ENCODE results near the gene NHLRC2.

The NHLRC2 gene

DNA sequence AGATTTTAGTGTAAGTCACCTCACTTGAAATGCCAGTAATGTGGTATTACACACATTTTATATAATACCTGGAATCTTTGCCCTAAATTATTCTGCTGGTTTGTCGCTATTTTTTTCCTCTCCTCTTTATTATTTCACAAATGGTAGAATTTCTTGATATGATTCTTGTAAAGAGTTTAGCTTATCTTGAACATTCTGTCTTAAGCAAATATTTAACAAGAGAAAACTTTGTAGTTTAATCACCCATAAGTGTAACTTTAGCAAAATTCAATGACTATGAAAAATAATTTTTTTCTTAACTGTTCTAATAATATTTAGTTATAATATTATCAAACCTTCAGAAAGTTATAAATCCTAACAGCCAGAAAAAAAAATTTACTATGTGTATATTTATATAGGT, 56.7 kb downstream of the NHLRC2 start:
- peak; percentile 61 for FAIRE-seq

DNA sequence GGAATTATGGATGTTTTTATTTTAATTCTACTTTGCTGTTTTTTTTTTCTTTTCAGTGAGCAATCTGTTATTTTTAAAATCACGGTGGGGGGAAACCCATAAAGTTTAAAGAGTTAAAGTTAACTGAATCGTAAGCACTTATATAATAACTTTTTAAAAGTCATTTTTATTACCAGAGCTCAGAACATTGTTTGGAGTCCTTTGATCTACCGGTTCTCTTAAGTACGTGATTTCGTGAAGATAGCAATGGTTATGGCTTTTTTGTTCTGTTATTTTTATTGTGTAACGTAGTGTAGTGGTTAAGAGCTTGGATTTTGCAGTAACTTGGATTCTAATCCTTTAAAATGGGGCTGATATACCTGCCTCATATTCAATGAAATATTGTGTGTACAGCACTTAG, 57.4 kb downstream of the NHLRC2 start:
- FAIRE-seq, result no peak

DNA sequence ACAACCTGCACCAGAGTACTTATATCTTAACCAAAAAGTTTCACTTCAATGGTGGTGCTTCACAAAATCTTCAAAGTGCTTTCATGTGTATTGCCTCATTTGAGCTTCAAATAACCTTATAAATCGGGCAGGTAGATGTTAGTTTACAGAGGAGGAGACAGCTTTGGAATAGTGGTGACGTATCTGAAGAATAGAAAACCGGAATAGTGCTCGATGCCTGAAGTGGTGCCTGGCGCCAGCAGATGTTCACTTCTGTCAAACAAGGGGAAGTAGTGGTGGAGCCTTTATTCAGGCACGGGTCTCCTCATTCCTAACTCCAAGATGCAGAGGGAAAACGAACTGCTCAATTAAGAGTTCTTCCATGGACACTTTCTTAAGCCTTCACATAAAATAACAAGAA, 58.1 kb downstream of the NHLRC2 start:
- no peak for FAIRE-seq

DNA sequence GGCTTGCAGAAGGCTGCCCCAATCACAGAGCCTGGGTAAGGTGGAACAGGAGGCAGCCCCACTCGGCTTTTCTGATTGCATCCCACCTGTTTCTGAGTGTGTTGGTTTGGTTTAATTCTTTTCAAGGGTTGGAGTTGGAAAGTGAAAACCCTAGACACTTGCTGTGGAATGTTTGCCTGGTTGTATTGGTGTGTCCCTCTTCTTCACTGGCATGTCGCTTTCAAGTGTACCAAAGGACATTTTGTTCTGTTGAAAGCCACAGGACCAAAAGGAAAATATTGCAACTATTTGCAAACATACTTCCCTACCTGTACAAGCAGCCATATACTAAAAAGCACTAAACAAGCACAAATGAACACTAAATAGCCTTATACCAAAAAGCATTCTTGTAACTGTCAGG, 60.5 kb downstream of the NHLRC2 start:
- FAIRE-seq, result no peak

DNA sequence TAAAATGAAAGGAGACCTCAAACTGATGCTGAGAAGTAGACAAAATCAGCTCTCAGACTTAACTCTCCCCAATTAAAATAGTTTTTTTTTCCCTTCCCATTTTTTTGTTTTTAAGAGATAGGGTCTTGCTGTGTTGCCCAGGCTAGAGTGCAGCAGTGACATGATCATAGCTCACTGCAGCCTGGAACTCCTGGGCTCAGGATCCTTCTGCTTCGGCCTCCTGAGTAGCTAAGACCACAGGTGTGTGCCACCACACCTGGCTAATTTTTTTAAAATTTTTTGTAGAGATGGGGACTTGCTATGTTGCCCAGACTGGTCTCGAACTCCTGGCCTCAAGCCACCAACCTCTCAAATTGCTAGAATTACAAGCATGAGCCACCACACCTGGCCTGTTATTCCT, 61.1 kb downstream of the NHLRC2 start:
- no peak for FAIRE-seq

DNA sequence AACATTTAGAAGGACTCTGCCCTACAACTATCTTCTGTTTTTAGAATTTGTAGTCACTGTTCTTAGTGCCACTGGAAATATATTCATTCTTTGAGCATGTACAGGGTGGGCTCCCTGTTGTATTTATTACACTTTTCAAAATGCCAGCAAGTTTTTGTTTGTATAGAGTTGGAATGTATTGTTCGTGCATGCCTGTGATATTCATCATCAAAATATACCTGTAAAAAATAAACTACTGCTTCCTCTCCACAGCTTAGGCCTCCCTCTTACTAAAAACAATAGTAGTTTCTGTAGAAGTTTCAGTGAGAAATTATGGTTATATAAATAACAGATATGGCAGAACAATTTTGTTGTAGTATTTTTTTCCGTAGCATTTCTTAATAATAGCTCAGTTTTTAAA, 61.6 kb downstream of the NHLRC2 start:
- no peak for FAIRE-seq

DNA sequence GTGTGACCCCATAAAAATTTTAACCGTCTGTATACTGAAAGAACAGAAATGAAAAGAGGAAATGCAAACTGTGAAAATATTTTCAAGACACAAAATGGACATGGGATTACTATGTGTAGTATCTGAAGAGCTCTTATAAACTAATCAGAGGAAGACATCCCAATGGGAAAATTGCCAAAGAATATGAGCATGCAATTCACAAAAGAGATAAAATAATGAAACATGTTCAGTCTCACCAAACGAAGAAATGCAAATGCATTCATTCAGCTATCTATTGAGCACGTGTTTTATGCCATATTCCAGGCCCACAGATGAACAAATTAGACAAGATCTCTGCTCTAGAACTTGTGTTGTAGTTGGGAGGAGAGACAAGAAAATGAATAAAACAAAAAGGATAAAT, 63.2 kb downstream of the NHLRC2 start:
- FAIRE-seq, result no peak

DNA sequence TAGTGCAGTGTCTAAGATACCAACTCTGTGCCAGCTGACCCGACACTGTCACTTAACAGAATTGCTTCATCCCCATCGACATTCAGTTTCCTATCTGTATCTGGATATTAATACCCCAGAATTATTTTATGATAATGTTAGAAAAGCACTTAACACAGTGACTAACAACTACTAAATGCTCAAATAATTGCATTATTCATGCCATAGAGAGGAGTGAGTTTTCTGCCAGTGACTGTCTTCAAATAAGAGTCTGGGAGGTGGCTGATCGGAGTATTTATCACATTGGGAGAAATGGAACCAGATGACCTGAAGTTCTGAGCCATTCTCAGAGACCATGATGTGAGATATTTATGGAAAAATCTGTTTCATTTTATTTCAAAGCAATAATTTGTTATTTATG, 65.7 kb downstream of the NHLRC2 start:
- FAIRE-seq, result no peak

DNA sequence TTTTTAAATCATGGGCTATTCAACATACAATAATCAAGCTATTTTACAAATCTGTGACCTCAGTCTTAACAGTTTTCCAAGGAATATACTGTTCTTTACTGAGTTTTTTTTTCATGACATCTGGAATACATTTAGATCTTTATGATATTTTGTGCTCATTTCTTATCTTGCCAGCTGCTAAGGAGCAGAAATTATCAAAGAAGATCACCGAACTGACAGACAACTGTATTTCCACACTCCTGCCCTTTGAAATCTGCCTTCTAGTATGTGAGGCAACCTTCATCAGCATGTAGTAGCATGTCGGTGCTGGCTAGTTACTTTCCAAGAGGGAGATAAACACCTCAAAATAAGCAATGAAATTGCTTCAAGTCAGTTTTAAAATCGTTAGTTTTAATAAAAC, 66.4 kb downstream of the NHLRC2 start:
- FAIRE-seq, result no peak

DNA sequence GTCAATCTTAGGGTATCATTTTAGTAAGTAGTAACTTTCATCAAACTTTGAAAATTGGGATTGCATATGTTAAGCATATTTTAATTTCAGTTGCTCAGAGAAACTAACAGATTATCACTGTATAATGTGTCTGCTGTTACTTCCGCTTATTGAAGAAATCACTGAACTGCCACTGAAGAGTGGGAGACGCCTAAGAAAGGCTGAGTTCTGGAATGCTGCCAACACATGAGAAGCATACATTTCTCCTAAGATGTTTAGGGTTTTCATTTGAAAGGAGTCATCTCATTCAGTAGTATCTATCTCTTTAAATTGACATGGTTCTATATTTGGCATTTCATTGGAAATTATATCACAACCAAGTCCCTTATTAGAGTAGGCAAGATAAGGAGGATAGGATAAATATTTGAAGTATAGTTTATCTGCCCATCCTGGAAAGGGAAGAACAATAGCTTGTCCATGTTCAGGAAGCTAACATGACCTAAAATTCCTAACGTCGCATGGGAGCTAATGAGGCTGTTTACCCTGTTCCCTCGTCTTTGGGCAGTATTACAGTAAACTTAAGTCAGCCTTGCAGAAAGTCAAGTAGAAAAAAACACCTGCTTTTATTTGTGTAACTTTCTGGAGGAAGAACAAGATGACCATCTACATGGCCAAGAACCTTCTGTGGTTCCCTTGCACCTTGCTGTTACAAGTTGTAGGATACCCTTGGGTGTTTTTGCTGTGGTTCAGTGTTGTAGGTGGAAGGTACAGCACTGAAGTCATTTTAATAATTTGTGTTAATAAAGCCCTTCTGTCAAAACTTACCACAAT, 67.3 kb downstream of the NHLRC2 start:
- no peak for FAIRE-seq

DNA sequence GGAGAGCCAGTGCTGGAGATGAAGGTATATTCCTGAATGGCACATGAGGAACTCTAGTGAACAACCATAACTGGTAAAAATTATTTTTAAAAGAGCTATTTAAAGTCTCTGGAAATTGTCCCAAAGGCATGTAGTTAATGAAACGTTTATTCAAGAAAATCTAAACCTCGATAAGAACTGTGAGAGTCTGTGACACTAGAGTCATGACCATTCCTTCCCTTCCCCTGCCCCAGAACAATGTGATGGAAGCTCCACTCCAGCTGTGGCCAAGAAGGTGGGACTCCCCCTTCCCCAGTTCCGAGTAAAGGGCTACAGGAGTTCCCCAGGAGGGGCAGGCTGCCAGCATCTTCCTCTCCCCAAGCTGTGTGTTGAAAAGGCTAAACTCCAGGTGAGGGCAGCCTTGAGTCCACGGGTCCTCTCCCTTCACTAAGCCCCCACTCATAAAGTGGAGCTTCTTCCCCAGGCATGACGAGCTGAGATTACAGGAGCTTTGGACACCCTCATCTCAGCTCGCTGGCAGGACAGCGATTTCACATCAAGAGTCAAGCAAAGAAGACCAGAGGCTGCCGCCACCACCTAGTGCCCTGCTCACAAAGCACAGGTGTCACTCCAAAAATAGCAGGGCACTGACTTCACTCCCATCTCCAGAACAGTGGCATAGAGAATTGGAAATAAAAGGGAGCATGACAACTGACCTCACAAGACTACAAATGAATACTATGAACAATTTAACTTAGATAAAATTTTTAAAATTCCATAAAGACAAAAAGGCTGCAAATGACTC, 68.5 kb downstream of the NHLRC2 start:
- no peak for FAIRE-seq

DNA sequence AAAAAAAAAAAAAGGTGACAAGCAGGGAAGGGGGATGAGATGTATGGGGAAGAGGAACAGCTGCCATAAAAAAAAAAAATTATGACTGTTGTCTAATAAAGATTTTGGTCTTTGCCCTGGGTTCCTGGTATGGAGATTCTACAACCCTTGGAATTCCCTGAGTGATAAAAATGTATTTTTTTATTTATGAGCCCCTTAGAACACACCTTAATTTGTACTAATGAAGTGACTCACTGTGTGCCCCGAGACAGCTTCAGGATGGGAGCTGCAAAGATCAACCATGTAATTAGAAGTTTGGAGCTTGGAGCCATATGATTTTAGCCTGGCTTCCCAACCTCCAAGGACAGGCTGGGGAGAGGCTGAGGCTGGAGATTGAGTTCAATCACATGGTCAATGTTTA, 69.7 kb downstream of the NHLRC2 start:
- FAIRE-seq, result no peak

DNA sequence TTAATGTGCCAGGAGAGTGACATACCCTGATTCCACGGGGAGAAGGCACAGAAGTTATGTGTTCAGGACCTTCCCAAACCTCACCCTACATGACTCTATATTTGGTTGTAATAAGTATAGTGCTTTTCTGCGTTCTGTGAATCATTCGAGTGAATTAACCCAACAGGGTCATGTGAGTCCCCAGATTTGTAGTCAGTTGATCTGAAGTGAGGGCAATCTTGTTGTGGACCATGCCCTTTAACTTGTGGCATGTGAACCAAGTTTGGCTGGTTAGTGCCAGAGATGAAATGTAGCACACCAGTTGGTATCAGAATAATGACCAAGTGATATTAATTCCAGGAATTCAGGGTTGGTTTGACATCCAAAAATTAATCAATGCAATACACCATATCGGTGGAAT, 70.2 kb downstream of the NHLRC2 start:
- FAIRE-seq, result no peak

DNA sequence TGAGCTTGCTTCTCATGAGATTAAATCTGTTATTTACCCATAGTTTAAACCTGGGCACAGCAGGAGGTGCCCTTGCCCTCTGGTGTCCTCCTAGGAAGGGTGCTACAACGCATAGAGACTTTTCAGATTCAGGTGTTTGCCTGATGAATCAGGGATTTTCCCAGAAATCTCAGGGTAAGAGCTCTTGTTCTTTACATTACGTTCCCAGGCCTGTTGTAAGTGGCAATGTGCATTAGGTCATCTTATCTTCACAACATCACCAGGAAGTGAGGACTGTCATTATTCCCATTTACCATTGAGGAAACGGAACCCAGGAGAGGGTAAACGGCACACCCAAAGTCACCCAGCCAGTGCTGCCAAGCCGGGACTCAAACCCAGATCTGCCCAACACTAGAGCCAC, 73.0 kb downstream of the NHLRC2 start:
- no peak for FAIRE-seq

DNA sequence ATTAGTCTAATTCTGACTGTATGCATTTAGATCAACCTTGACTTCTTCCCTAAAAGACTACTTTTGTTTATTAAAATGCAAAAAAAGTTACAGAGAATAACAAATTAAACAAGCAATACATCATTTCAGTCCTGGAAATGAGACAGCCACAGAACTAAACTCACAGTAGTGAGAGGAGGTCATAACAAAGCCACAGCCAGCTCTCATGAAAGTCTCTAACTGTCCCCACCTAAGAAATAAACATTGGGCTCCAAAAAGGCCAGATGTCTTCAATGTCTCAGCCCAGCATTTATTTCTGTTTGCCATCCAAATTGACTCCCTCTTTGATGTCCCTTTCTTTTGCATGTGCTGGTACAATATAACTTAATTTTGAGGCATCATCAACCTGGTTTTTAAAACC, 74.4 kb downstream of the NHLRC2 start:
- no peak for FAIRE-seq

DNA sequence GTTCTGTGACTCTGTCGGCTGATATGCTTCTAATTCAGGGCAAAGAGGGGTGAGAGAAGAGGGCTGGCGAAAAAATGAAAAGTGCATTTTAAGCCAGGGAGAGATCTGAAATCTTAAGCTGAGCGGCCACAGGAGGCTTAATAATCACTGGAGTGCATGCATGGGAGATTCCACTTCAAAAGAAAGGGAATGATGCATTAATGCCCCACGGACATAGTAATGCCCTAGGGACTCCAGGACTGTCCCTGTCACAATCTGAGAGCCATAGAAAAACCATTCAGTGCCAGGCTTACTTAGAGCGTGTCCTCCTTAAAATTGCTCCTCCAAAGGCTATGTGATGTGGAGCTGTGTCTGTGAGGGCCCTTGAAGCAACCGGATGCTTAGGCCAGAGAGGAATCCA, 75.1 kb downstream of the NHLRC2 start:
- no peak for FAIRE-seq

DNA sequence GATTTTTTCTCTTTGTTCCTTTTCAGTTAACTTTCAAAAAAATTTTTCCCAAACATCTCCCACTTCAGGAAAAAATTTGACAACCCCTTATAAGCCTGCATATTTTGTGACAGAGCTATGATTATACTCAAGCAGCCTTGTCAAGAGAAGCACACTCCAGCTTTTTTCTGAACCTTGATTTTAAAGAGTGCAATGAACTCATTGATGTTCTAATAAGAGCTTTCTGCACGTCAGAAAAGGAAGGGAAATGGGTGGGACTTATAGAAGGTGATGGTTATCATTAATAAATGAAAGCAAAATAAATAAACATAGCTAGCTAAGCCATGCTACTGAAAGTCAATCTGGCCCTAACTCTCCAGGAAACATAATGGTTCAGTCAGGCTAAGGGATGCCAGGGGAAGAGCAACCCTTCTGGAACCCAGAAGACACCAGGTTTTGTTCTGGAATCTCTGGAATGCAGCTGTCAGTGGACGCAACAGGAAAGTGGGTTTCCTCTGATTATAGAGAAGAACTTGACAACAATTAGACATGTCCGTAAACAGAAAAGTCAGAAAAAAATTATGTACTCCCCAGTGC, 76.1 kb downstream of the NHLRC2 start:
- FAIRE-seq, result no peak

DNA sequence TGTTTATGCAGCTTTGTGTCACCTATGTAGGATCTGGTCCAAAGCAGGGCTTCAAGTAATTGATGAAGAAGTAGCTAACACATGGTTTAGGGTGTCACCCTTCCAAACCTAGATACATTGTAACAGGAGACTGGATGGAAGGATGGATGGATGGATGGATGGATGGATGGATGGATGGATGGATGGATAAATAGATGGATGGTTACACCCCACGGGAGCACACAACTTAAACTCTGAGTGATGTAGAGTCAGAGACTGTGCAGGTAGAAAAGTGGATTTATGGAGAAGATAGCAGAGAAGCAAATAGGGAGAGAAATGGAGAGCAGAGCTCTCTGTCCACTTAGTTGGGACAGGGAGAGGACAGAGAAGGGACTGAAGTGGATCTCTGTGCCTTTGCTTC, 78.4 kb downstream of the NHLRC2 start:
- FAIRE-seq, result no peak

DNA sequence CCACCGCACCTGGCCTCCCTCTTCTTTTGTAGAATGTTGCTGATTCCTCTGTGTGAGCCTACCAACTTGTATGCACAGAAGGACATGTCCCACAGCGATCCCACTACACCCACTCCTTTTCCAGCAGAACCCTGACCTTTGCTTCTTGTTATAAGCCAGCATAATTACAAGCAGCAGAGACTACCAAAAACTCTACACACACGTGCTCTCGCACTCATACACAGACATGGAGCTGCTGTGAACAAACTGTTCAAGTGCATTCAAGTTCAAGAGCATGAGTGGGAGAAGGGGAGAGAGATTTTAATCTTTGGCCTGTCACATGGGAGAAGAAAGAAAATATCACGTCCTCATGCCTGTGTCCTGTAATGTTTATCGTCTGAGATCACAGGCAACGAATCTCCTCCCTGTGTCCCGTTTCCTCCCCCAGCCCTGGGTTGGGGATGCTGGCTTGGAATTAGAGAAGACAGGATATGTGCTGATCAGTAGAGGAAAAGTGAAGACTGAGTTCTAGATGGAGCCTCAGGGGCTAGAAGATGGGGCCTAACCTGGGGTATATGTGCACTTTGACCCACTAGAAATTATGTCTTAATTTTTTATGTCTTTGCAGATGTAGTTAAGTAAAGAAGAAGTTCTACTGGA, 79.6 kb downstream of the NHLRC2 start:
- FAIRE-seq, result no peak

DNA sequence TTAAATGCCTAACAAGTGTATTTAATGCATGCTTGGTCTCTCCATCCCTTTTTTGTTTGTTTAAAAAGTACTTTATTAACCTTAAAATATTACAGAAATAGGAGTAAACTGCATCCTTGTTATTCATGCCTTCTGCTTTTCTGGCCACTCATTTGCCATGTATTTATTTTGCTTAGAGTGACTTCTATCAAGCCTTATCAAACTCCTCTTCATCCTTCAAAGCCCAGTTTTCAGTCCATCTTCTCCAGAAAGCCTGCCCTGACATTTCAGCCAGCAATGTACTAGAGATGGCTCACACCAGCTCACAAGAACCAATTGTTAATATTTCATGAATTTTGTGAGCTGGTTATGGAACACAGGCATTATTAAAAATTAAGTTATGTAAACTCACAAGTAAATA, 82.8 kb downstream of the NHLRC2 start:
- no peak for FAIRE-seq

DNA sequence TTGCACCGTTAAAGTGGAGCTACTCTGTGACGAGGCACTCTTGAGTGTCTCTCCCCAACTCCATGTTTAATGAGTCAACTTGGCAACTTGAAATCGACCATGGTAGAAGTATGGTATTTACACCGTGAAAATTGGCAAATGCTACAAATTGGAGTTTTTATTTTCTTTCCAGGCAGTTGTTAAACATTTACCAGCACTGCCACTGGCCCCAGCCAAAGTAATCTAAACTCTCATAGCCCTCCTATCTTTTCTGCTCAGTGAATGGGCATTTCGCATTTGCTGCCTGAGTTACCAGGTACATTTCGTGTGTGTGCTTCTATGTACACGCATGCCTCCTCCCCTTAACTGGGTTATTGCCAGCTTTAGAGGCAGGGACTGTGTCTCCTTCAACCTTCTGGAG, 83.3 kb downstream of the NHLRC2 start:
- no peak for FAIRE-seq

DNA sequence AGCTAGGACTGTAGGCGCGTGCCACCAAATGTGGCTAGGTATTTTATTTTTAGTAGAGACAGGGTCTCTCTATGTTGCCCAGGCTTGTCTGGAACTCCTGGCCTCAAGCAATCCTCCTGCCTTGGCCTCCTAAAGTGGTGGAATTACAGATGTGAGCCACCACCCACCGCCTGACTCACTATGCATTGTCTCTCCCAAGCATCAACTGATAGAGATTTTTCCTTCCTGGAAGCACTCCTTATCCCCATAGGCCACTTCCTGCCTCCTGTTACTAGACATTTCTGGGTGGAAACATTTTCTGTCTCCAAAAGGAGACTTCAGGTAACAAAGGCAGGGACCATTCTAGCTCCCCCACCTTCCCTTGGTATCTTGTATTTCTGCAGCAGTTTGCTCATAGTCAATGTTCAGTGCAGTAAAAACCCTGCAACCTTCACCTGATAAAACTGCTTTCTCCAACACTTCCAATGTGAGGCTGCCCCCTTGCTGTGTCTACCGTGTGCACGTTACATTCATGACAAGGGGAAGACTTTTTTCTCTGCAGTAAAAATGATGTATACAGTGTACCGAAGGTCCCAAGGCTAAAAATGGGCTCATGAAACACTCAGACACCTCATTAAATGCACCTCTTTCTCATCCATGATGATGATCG, 84.9 kb downstream of the NHLRC2 start:
- FAIRE-seq, result no peak

DNA sequence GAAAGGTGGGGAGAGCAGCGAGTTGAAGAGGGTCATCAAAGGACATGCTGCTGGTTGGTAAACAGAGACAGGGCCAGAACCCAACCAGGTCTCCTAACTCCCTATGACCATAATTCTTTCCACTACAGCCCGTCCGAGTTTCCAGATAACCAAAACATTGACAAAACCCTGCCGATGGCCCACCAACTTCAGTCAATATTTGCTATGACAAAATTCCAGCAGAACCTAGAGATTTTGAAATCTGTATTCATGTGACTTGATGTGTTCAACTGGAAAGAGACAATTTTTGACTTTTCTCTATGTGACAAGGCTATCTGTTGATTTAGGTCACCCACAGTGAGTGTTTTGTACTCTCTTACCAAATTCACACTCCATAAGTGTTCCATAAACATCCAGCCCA, 86.7 kb downstream of the NHLRC2 start:
- no peak for FAIRE-seq
